HG03175 (cell line): ENCODE data around the gene GLG1.
"Not testable (repeated sequence)": the region's sequence is repeated elsewhere in the genome, so short reads cannot be mapped to it uniquely, and the experiment has no call there.

Source experiments
- ATAC-seq: cut with Tn5 transposase; IDR thresholded peaks from one replicate; pipeline ENCODE4 v1.9.1; 2021; ENCODE audit warnings: mild to moderate bottlenecking, moderate library complexity; ENCODE audit not compliant: unreplicated experiment

GLG1 gene

DNA sequence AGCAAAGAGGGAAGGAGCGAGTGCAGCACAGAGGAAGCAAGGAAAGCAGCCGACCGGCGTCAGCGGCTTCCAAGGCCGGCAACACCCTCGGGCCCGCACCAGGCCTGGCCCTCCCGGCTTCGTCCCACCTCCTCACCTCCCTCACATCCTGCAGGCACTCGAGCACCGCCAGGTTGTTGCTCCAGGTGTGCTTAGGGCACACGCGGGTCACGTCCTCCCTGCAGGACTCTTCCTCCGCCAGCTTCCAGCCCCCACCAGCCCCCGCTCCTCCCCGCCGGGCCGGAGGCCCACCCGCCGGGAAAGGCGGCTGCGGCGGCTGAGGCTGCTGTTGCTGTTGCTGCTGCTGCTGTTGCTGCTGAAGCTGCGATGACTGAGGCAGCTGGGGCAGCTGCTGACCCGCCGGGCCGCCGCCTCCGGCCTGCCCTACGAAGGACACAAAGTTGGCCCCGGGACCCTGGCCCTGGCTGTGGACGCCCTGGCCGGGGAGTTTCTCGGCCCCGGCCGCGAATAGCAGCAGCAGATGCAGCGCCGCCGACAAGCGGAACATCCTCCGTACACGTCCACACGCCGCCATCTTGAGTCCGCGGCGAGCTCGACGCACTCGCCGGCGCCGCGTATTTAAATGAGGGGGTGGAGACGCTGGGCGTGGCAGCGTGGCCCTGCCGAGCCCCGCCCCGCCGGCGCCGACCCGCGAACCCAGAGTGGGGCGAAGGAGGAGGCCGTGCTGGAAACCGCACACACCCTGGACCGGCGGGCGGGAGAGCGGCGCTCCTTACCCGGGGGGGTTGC lies at the start of gene GLG1:
Gene GLG1, minus strand, starts transcription at position 594 of the 789 bp plus-strand sequence. Its CDS starts 20 bp downstream, at position 574.
- ATAC-seq: peak; percentile 96

DNA sequence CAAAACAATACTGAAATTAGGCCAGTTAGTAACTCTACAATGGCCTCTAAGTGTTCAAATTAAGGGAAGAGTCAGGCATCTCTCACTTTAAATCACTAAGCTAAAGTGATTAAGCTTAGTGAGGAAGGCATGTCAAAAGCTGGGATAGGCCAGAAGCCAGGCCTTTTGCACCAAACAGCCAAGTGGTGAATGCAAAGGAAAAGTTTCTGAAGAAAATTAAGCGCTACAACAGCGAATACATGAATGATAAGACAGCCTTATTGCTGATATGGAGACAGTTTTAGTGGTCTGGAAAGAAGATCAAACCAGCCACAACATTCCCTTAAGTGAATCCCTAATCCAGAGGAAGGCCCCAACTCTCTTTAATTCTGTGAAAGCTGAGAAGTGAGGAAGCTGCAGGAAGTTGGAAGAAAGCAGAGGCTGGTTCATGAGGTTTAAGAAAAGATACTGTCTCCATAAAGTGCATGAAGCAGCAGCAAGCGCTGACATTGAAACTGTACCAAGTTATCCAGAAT lies 47.7 kb upstream of the GLG1 start:
- ATAC-seq: no peak

GRCh38 chr16:74652883-74653282 lies 46.0 kb upstream of the GLG1 start:
- not testable (repeated sequence) for ATAC-seq

GRCh38 chr16:74652249-74652648 lies 45.3 kb upstream of the GLG1 start:
- ATAC-seq: no peak

GRCh38 chr16:74651841-74652240 lies 44.9 kb upstream of the GLG1 start:
- no peak for ATAC-seq

DNA sequence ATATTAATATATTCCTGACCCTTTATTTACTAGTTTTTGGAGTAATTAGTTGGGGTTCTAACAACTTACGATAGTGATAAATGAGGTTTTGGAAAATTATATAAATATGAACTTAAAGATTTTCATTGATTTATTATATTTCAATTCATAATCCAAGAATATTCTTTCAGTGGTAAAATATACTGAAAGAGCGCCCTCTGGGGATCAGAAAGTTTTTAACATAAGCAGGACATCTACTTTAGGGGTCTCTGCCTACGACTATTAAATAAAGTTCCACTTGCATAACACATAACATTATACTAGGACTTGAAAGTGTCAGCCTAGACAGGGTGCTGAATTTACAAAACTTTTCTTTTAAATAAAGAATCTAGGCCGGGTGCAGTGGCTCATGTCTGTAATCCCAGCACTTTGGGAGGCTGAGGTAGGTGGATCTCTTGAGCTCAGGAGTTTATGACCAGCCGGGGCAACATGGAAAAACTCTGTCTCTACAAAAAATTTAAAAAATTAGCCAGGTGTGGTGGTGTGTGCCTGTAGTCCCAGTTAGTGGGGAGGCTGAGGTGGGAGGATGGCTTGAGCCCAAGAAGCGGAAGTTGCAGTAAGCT lies 44.2 kb upstream of the GLG1 start:
- no peak for ATAC-seq

GRCh38 chr16:74649839-74650504 lies 43.1 kb upstream of the GLG1 start:
- no peak for ATAC-seq

GRCh38 chr16:74641969-74642368 lies 35.1 kb upstream of the GLG1 start:
- ATAC-seq: no peak

- ATAC-seq: no peak
Observed at GRCh38 chr16:74637742-74638453, 31.0 kb upstream of the GLG1 start.

DNA sequence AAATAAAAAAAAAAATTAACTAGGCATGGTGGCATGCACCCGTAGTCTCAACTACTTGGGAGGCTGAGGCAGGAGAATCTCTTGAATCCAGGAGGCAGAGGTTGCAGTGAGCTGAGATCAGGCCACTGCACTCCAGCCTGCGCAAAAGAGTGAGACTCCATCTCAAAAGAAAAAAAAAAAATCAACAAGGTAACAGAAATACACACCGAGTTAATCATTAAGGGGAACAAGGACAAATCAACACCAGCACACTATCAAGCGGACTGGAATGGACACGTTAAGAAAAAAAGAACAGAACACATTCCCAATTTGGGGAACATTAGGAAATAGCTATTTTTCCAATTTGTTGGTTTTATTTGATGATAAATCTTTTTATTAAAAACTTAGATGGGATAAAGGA lies 28.4 kb upstream of the GLG1 start:
- no peak for ATAC-seq

DNA sequence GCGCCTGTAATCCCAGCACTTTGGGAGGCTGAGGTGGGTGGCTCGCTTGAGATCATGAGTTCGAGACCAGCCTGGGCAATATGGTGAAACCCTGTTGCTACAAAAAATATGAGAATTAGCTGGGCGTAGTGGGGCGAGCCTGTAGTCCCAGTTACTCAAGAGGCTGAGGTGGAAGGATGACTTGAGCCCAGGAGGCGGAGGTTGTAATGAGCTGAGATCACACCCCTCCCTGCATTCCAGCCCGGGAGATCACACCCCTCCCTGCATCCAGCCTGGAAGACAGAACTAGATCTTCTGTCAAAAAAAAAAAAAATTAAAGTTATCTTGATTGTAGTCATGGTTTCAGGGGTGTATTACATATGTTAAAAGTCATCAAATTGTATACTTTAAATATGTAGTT lies 26.8 kb upstream of the GLG1 start:
- no peak for ATAC-seq

- ATAC-seq: no peak
Observed at GRCh38 chr16:74627506-74628220, 20.7 kb upstream of the GLG1 start.

GRCh38 chr16:74626741-74627416 lies 20.0 kb upstream of the GLG1 start:
- no peak for ATAC-seq

- ATAC-seq: no peak
Observed at GRCh38 chr16:74625500-74626350, 18.8 kb upstream of the GLG1 start.

DNA sequence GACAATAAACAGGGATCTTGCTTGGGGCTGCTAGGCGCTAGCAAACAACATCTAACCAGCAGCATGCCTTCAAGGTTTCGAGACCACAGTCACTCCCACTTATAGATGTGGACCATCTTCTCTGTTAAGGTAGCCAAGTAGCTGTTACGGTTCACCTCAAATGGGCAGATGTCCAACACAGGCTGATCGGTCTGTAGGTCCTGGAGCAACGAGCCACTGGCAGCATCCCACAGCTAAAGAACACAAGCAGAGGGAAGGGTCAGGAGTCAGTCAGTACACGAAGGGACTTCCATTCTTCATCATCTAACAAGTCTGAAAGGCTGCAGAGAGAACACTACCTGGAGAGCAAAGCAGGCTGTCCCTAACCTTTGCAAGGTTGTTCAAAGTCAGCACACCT lies 16.9 kb upstream of the GLG1 start:
- no peak for ATAC-seq

DNA sequence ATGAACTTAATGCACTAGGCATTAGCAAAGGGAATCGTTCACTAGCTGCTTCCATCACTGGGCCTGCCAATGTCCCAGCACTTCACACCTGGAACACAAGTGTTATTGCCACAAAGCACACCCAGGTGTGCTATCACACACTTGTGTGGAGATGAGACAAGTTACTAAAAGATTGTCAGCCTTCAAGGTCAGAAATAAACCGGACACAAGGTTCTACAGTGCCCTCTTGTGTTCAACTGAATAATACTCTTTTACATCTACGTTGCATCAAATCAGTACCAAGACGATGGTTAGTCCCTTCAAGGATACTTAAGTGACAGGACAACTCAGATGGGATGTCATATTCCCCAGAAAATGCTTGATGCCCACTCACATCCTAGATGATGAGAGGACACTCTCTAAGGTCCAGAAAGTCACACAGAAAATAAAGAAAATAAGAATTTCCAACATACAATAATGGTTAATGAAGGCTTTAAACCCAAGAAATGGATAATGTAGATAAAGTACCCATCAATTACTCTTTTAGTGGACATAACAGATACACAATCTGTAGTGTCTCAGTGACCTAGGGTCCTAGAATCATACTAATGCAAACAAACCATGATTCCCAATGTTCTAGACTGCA lies 16.4 kb upstream of the GLG1 start:
- ATAC-seq: no peak

- ATAC-seq: no peak
Observed at GRCh38 chr16:74622005-74622404, 15.1 kb upstream of the GLG1 start.

- no peak for ATAC-seq
Observed at GRCh38 chr16:74617206-74617788, 10.4 kb upstream of the GLG1 start.
